Measurements from ENCODE around the gene CARMIL3. TPM values are rescaled to one million over a fixed set of nuclear protein-coding genes. Genes with fewer than 3 reads are reported as not detected.
"Not testable (repeated sequence)": the region's sequence is repeated elsewhere in the genome, so short reads cannot be mapped to it uniquely, and the experiment has no call there.

The CARMIL3 gene
- polyA plus RNA-seq, 5 donors = 0.72 to 1.7 (median 1.1) TPM

- no peak for DNase-seq
Observed at GRCh38 chr14:24093207-24093900, 41.5 kb downstream of the CARMIL3 start.

- DNase-seq = peak; percentile 86
Observed at GRCh38 chr14:24093901-24094840, 42.4 kb downstream of the CARMIL3 start, which contains the start of gene PCK2. Gene PCK2 (plus strand): TSS chr14:24094311. CDS start chr14:24094406, 95 bp downstream.

GRCh38 chr14:24094841-24095270, 43.0 kb downstream of the CARMIL3 start:
- no peak for DNase-seq

- peak in 1 of 2 donors; percentile 28 for DNase-seq
Observed at GRCh38 chr14:24095271-24096068, 43.7 kb downstream of the CARMIL3 start.

GRCh38 chr14:24096545-24097181, 44.9 kb downstream of the CARMIL3 start:
- DNase-seq = no peak

GRCh38 chr14:24098229-24098926, 46.6 kb downstream of the CARMIL3 start:
- no peak for DNase-seq

GRCh38 chr14:24098927-24099813, 47.4 kb downstream of the CARMIL3 start:
- no peak for DNase-seq

DNA sequence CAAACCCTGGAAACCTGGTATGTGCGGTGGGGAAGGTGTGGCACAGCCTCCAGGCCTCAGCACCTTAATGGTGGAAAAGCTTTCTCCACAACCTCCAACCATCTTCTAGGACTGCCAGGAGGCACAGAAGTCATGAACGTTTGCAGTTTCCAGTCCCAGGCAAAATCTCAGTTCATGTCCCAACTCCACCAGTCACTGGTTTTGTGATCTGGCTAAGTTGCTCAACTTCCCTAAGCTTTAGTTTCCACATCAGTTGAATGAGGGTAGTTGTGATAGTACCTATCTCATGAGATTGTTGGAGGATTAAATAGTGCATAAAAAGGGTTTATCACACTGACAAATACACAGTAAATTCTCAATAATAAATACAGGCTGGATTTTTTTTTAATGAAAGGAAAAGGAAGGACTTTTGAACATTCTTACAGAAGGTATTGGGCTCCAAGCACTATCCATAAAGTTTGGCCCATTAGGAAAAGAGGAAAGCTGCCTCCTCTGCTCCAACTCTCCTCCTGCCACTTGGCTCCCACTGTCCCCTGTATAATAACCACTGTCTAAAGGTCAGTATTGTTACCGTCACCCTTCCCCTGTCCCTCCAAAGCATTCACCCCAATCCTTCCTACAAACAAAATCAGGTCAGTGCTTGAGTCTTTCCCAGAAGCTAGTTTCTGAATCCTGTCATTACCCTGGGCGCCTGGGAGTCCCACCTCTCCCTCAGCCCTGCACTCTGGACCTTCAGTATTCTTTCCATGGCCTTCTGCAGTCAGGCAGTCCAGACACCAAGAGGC, 48.6 kb downstream of the CARMIL3 start:
- no peak for DNase-seq

- DNase-seq = no peak
Observed at GRCh38 chr14:24100982-24101494, 49.2 kb downstream of the CARMIL3 start.

GRCh38 chr14:24102357-24103048, 50.7 kb downstream of the CARMIL3 start:
- no peak for DNase-seq

GRCh38 chr14:24103451-24103850, 51.6 kb downstream of the CARMIL3 start:
- DNase-seq = no peak

GRCh38 chr14:24105609-24106239, 53.9 kb downstream of the CARMIL3 start:
- not testable (repeated sequence) for DNase-seq

DNA sequence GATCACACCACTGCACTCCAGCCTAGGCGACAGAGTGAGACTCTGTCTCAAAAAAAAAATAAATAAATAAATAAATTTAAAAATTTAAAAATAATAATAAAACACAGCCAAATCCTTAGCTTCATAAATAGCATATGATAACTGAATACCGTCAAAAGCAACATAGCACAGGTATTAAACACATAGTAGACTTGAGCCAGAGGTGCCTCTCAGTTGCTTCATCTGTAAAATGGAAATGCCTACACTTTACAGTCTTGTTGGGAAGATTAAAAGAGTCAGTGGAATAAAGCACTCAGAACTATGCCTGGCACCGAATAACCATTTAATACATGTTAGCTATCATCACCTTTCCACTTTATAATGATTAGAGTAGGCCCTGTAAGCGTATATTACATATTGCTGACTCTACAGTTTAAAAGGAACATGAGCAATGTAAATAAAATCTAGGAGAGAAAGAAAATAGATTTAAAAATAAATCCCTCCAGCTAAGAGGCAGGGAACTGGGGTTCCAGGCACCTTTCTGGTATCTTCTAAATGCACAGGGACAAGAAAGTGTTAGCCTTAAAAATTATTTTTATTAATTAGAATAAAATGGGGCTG, 55.0 kb downstream of the CARMIL3 start:
- no peak for DNase-seq

GRCh38 chr14:24108336-24108874, 56.6 kb downstream of the CARMIL3 start:
- no peak for DNase-seq

DNA sequence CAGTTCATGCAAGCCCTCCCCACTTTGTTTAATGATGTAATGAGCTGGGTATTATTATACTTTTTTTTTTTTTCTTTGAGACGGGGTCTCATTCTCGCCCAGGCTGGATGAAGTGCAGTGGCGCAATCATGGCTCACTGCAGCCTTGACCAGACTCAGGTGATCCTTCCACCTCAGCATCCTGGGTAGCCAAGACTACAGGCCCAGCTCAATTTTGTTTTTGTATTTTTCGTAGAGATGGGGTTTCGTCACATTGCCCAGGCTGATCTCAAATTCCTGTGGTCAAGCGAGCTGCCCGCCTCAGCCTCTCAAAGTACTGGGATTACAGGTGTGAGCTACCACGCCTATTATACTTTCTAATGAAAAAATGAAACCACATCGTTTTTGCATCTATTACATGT, 58.3 kb downstream of the CARMIL3 start:
- no peak for DNase-seq

DNA sequence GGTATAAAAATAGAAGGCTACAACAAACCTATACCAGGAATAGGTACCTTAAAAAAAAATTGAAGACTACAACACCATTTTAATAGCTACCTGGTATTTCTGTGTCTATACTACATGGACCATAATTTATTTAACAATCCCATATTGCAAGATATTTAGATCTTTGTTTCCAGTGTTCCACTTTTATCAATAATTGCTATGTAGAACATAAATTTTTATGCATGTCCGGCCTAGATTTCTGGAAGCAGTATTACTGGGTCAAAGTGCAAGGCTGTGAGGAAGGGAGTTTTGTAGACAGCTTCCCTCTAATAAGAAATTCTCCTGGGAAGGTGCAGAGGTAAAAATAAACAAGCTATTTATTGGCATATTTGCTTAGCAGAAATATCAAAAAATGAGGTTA, 58.7 kb downstream of the CARMIL3 start:
- DNase-seq = no peak

DNA sequence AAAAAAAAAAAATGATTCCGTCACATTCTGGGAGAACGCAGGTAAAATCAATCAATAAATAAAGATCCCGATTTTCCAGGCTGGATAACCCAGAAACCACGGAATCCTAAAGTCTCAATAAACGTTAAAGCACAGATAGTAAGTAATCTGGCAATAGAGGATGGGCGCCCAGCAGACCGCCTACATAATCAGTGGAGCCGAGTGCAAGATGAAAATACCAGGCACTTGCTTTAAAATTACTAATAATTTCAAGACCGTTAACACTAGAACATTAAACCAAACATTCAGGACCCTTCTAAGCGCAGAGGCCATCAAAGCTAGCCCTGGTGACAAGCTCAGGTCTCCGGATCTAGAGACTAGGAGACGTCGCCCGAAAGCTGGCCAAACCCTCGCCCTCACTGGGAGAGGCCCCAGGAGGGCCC, 61.6 kb downstream of the CARMIL3 start:
- DNase-seq = peak in 1 of 2 donors; percentile 36
